SK-N-SH treated with all-trans-retinoic acid at 6 μM for 48 hours (cell line): ENCODE measurements around the gene ZNF70.
A peak's percentile ranks its signal among the peaks of the same experiment; 100 is the strongest.

Source experiments
- ATAC-seq: fragments of 200-7000 bp; cut with Tn5 transposase; 3 replicates; pipeline ENCODE4 v1.9.1; 2020; ENCODE audit warnings: mild to moderate bottlenecking, moderate library complexity
- ARNTL ChIP-seq: fragments of 450-650 bp; formaldehyde crosslinking; IDR thresholded peaks from 2 replicates; pipeline ENCODE4 v1.5.0; 2020; ENCODE audit warnings: low read depth, mild to moderate bottlenecking, moderate library complexity, borderline replicate concordance
- BACH2 ChIP-seq: fragments of 250-450 bp; sonication (Bioruptor Pico); IDR thresholded peaks from 2 replicates; pipeline ENCODE4 v1.9.0; 2021; ENCODE audit warnings: mild to moderate bottlenecking, borderline replicate concordance
- CREB5 ChIP-seq: fragments of 250-450 bp; sonication (Bioruptor Pico); IDR thresholded peaks from 2 replicates; pipeline ENCODE4 v1.5.1; 2020; ENCODE audit warnings: low read depth, mild to moderate bottlenecking, moderate library complexity
- CSDC2 ChIP-seq: fragments of 250-450 bp; sonication (Bioruptor Pico); IDR thresholded peaks from 2 replicates; pipeline ENCODE4 v1.5.0; 2020; ENCODE audit warnings: mild to moderate bottlenecking, moderate library complexity
- CSRNP3 ChIP-seq: fragments of 250-450 bp; sonication (Bioruptor Pico); IDR thresholded peaks from 2 replicates; pipeline ENCODE4 v1.5.1; 2021; ENCODE audit warnings: mild to moderate bottlenecking, moderate library complexity
- ESRRG ChIP-seq: fragments of 250-450 bp; sonication (Bioruptor Pico); IDR thresholded peaks from 2 replicates; pipeline ENCODE4 v1.6.1; 2021; ENCODE audit warnings: mild to moderate bottlenecking
- GLIS3 ChIP-seq: fragments of 250-450 bp; sonication (Bioruptor Pico); IDR thresholded peaks from 2 replicates; pipeline ENCODE4 v1.5.0; 2020; ENCODE audit warnings: mild to moderate bottlenecking, moderate library complexity
- PATZ1 ChIP-seq: fragments of 250-450 bp; sonication (Bioruptor Pico); IDR thresholded peaks from 2 replicates; pipeline ENCODE4 v1.8.0; 2020; ENCODE audit warnings: mild to moderate bottlenecking, moderate library complexity, borderline replicate concordance
- POU6F1 ChIP-seq: fragments of 250-450 bp; sonication (Bioruptor Pico); IDR thresholded peaks from 2 replicates; pipeline ENCODE4 v1.8.0; 2021; ENCODE audit warnings: low read depth, mild to moderate bottlenecking, moderate library complexity, borderline replicate concordance
- PPARA ChIP-seq: fragments of 250-450 bp; sonication (Bioruptor Pico); IDR thresholded peaks from 2 replicates; pipeline ENCODE4 v1.5.0; 2020; ENCODE audit warnings: mild to moderate bottlenecking, borderline replicate concordance
- TCF4 ChIP-seq: fragments of 250-450 bp; sonication (Bioruptor Pico); IDR thresholded peaks from 2 replicates; pipeline ENCODE4 v1.8.0; 2021; ENCODE audit warnings: mild to moderate bottlenecking, moderate library complexity, borderline replicate concordance
- TOX ChIP-seq: fragments of 250-450 bp; sonication (Bioruptor Pico); IDR thresholded peaks from 2 replicates; pipeline ENCODE4 v1.8.0; 2021; ENCODE audit warnings: mild to moderate bottlenecking, moderate library complexity, borderline replicate concordance
- TSHZ2 ChIP-seq: fragments of 250-450 bp; sonication (Bioruptor Pico); IDR thresholded peaks from 2 replicates; pipeline ENCODE4 v1.5.0; 2020; ENCODE audit warnings: mild to moderate bottlenecking, moderate library complexity
- ZC3H10 ChIP-seq: fragments of 250-450 bp; sonication (Bioruptor Pico); IDR thresholded peaks from 2 replicates; pipeline ENCODE4 v1.5.1; 2021; ENCODE audit warnings: mild to moderate bottlenecking, moderate library complexity
- ZFP3 ChIP-seq: fragments of 250-450 bp; sonication (Bioruptor Pico); IDR thresholded peaks from 2 replicates; pipeline ENCODE4 v1.5.0; 2020; ENCODE audit warnings: mild to moderate bottlenecking, moderate library complexity
- ZFP30 ChIP-seq: fragments of 450-650 bp; formaldehyde crosslinking; IDR thresholded peaks from 2 replicates; pipeline ENCODE4 v1.5.0; 2022; ENCODE audit warnings: mild to moderate bottlenecking, moderate library complexity
- ZNF70 ChIP-seq: fragments of 450-650 bp; formaldehyde crosslinking; IDR thresholded peaks from 2 replicates; pipeline ENCODE4 v1.5.0; 2020; ENCODE audit warnings: mild to moderate bottlenecking, moderate library complexity

ZNF70 gene

GRCh38 chr22:23767673-23768548 lies 17.0 kb upstream of the ZNF70 start, which contains the start of gene CHCHD10:
CHCHD10 (minus strand) TSS chr22:23767972; CDS start chr22:23767874, 98 bp downstream.
- ATAC-seq, result peak; percentile 84

GRCh38 chr22:23767303-23767672 lies 16.4 kb upstream of the ZNF70 start:
- ATAC-seq, result peak; percentile 7
- TF ChIP-seq POU6F1 (CRISPR knock-in tag) (no peak), PPARA (CRISPR knock-in tag) (no peak), TSHZ2 (CRISPR knock-in tag) (no peak), GLIS3 (CRISPR knock-in tag) (no peak), CSDC2 (CRISPR knock-in tag) (no peak), BACH2 (CRISPR knock-in tag) (no peak), PATZ1 (CRISPR knock-in tag) (no peak), ZNF70 (CRISPR knock-in tag) (no peak), ESRRG (CRISPR knock-in tag) (no peak), ZFP3 (CRISPR knock-in tag) (no peak), ZC3H10 (CRISPR knock-in tag) (no peak), CSRNP3 (no peak), ARNTL (CRISPR knock-in tag) (no peak), ZFP30 (CRISPR knock-in tag) (no peak), TCF4 (CRISPR knock-in tag) (no peak), CREB5 (CRISPR knock-in tag) (no peak), TOX (CRISPR knock-in tag) (no peak)

More at GRCh38 chr22:23767673-23768548, 17.0 kb upstream of the ZNF70 start, which contains the start of gene CHCHD10:
- TF ChIP-seq TOX (CRISPR knock-in tag), result no peak
- 0 out of 2 replicates have a peak, but pooled peaks have one; percentile 20 for TF ChIP-seq TSHZ2 (CRISPR knock-in tag)
- TF ChIP-seq GLIS3 (CRISPR knock-in tag), result 0 out of 2 replicates have a peak, but pooled peaks have one; percentile 4
